Calu3 (cell line): ENCODE data around the gene LCE1D. TPM values are rescaled to one million over a fixed set of nuclear protein-coding genes. Genes with fewer than 3 reads are reported as not detected.

Source experiments
- BruUV-seq: library from RNA; stranded (reverse); fragments of 400-500 nt; replicated peaks from 2 replicates; lab custom pipeline; 2021; lab: Mats Ljungman, UMichigan
- CTCF ChIA-PET: fragments of 300-600 bp; sonication (Branson Sonifier 250); formaldehyde crosslinking; loops from one replicate; lab custom pipeline; 2022; ENCODE audit warnings: antibody characterized with exemption; lab: Charles Lee
- DNase-seq: peaks from one replicate; pipeline ENCODE4 v3.0.0; 2022
- H3K27ac Mint-ChIP-seq: one replicate; pipeline ENCODE4 v1.8.0; 2022; ENCODE audit warnings: mixed read lengths; ENCODE audit not compliant: unreplicated experiment
- H3K27me3 Mint-ChIP-seq: one replicate; pipeline ENCODE4 v1.8.0; 2022; ENCODE audit warnings: mixed read lengths; ENCODE audit not compliant: unreplicated experiment
- H3K36me3 Mint-ChIP-seq: one replicate; pipeline ENCODE4 v1.8.0; 2022; ENCODE audit warnings: mild to moderate bottlenecking, moderate library complexity, mixed read lengths; ENCODE audit not compliant: insufficient read depth, unreplicated experiment
- H3K4me1 Mint-ChIP-seq: one replicate; pipeline ENCODE4 v1.8.0; 2022; ENCODE audit warnings: mild to moderate bottlenecking, low read depth, mixed read lengths; ENCODE audit not compliant: unreplicated experiment
- H3K4me3 Mint-ChIP-seq: one replicate; pipeline ENCODE4 v1.8.0; 2022; ENCODE audit warnings: mild to moderate bottlenecking, low read depth, moderate library complexity, mixed read lengths; ENCODE audit not compliant: unreplicated experiment
- H3K9me3 Mint-ChIP-seq: one replicate; pipeline ENCODE4 v1.8.0; 2022; ENCODE audit warnings: low read depth, mixed read lengths; ENCODE audit not compliant: unreplicated experiment
- CTCF ChIP-seq: fragments of 200-600 bp; IDR thresholded peaks from one replicate; pipeline ENCODE4 v1.8.0; 2022; ENCODE audit warnings: antibody characterized with exemption; ENCODE audit not compliant: unreplicated experiment
- intact Hi-C: fragments of 100-400 bp; cut with micrococcal nuclease; formaldehyde crosslinking; loops from one replicate; pipeline ENCODE4 v1.10.0; 2022; ENCODE audit not compliant: unreplicated experiment
- total RNA-seq: library from RNA; stranded (reverse); gene quantifications from 2 replicates; pipeline ENCODE4 v1.2.3, GENCODE V29; 2022

Gene LCE1D
- total RNA-seq, 1 experiment from 2014 or later = not detected

GRCh38 chr1:152760551-152761190 is 35.9 kb upstream of the LCE1D start:
- Mint-ChIP-seq H3K27ac (no peak overlapping the region), H3K36me3 (no peaks in the 10 kb centered on the region), H3K4me1 (no peaks in the 10 kb centered on the region), H3K9me3 (no peaks in the 10 kb centered on the region), H3K4me3 (no peak overlapping the region), H3K27me3 (peaks cover 88% of the 10 kb centered on the region)
- no peak for TF ChIP-seq CTCF
- CTCF ChIA-PET = interaction anchor here (0.9 kb wide), 1 partner anchor 109 kb away, joined by 3 read pairs; no protein-coding TSS in a partner anchor
- DNase-seq = no peak
- intact Hi-C loops = no loop called here
- BruUV-seq = no TSS peak

DNA sequence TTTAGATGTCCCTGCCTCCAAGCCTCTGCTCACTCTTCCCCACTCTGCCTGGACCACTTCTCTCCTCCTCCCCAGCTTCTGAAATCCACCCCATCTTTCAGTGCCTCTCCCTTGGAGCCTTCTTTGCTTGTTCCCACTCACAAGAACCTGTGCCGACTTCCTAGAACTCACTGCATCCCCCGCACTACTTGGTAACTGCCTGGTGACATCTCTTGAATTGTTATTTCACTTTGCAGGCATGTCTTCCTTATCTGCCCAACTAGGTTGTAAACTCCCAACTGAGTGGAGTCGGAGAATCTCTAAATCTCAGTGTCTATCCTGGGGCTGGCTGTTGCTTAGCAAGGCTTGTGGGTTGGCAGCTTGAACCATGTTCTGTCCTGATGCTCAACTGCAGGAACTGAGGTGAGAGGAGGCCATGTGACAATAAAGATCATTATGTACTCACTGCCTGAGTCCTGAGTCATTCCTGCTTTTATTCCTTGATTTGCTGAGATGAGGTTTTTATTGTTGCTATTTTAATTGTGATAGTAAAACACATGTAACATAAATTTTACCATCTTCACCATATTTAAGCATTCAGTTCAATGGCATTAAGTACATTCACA is 34.8 kb upstream of the LCE1D start:
- intact Hi-C loops = no loop called here
- H3K4me3 Mint-ChIP-seq = no peak overlapping the region
- no peak for DNase-seq
- CTCF ChIA-PET = no interaction called here
- peaks cover 3% of the 10 kb centered on the region for H3K36me3 Mint-ChIP-seq
- H3K27me3 Mint-ChIP-seq = peaks cover 88% of the 10 kb centered on the region
- no TSS peak for BruUV-seq
- H3K4me1 Mint-ChIP-seq = no peaks in the 10 kb centered on the region
- no peak for TF ChIP-seq CTCF
- no peaks in the 10 kb centered on the region for H3K9me3 Mint-ChIP-seq
- H3K27ac Mint-ChIP-seq = no peak overlapping the region

GRCh38 chr1:152768847-152769533 is 27.5 kb upstream of the LCE1D start:
- intact Hi-C loops = no loop called here
- Mint-ChIP-seq H3K27ac (no peak overlapping the region), H3K4me1 (peaks cover 12% of the 10 kb centered on the region), H3K9me3 (peaks cover 2% of the 10 kb centered on the region), H3K4me3 (no peak overlapping the region), H3K36me3 (peaks cover 6% of the 10 kb centered on the region), H3K27me3 (peaks cover 62% of the 10 kb centered on the region)
- no TSS peak for BruUV-seq
- no peak for TF ChIP-seq CTCF
- CTCF ChIA-PET = interaction anchor here (1.6 kb wide), 1 partner anchor 24 kb away, joined by 6 read pairs; no protein-coding TSS in a partner anchor
- DNase-seq = no peak

- H3K27ac Mint-ChIP-seq = no peak overlapping the region
- H3K4me3 Mint-ChIP-seq = no peak overlapping the region
- H3K27me3 Mint-ChIP-seq = peaks cover 61% of the 10 kb centered on the region
- H3K36me3 Mint-ChIP-seq = peaks cover 6% of the 10 kb centered on the region
- no TSS peak for BruUV-seq
- CTCF ChIA-PET = interaction anchor here (1.6 kb wide), 1 partner anchor 25 kb away, joined by 6 read pairs; no protein-coding TSS in a partner anchor
- DNase-seq = no peak
- no peak for TF ChIP-seq CTCF
- peaks cover 12% of the 10 kb centered on the region for H3K4me1 Mint-ChIP-seq
- intact Hi-C loops = no loop called here
- H3K9me3 Mint-ChIP-seq = peaks cover 2% of the 10 kb centered on the region
Measured at GRCh38 chr1:152770411-152770810, 26.1 kb upstream of the LCE1D start.
